ENCODE results near the gene DNAH2. TPM values are rescaled to one million over a fixed set of nuclear protein-coding genes. Genes with fewer than 3 reads are reported as not detected.

Gene DNAH2
- total and polyA plus RNA-seq, 2 experiments from 2014 or later, result 0.38 TPM; not detected in 1

DNA sequence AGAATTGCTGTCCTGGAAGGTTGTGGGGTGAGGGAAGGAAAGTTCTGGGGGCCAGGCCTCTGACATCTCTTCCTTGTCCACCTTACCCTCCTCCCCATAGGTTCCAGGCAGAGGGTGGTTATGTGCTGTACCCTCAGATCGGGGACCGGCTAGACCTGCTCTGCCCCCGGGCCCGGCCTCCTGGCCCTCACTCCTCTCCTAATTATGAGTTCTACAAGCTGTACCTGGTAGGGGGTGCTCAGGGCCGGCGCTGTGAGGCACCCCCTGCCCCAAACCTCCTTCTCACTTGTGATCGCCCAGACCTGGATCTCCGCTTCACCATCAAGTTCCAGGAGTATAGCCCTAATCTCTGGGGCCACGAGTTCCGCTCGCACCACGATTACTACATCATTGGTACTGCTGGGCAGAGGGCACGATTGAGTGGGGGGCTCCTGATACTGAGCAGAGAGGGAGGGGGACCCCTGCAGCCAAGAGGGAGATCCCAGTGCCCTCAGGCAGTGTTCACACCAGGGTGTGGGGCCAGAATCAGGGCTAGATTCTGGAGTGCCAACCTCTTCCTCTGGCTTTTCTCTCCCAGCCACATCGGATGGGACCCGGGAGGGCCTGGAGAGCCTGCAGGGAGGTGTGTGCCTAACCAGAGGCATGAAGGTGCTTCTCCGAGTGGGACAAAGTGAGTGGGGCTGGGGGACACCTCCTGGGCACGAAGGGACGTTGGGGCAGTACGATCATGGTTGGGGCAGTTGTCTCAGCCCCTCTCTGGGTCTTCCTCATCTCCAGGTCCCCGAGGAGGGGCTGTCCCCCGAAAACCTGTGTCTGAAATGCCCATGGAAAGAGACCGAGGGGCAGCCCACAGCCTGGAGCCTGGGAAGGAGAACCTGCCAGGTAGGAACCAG lies 9.4 kb upstream of the DNAH2 start (continued):
- TF ChIP-seq, protein P1, sequence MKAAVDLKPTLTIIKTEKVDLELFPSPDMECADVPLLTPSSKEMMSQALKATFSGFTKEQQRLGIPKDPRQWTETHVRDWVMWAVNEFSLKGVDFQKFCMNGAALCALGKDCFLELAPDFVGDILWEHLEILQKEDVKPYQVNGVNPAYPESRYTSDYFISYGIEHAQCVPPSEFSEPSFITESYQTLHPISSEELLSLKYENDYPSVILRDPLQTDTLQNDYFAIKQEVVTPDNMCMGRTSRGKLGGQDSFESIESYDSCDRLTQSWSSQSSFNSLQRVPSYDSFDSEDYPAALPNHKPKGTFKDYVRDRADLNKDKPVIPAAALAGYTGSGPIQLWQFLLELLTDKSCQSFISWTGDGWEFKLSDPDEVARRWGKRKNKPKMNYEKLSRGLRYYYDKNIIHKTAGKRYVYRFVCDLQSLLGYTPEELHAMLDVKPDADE (IDR thresholded peaks at IDR 0.05), result no peak
- no peak for TF ChIP-seq ZNF462 (CRISPR knock-in tag; IDR thresholded peaks at IDR 0.05)

DNA sequence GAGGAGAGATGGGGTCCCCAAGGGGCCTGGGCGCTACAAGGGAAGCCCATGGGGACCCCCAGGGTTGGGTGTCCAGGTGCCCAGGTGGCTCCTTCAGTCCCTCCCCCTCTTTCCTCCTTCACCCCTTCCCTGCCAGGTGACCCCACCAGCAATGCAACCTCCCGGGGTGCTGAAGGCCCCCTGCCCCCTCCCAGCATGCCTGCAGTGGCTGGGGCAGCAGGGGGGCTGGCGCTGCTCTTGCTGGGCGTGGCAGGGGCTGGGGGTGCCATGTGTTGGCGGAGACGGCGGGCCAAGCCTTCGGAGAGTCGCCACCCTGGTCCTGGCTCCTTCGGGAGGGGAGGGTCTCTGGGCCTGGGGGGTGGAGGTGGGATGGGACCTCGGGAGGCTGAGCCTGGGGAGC lies 8.5 kb upstream of the DNAH2 start:
- Mint-ChIP-seq H3K36me3 (ENCODE audit: low read depth) (0 out of 3 replicates have a peak, but pooled peaks cover 4% of the 10 kb centered on the region), H3K27me3 (ENCODE audit: insufficient read depth, low read depth, poor library complexity) (peaks cover 20% of the 10 kb centered on the region), H3K27ac (no peak overlapping the region), H3K9me3 (no peaks in the 10 kb centered on the region; the same call in 2 of the 3 replicates), H3K4me1 (peaks cover 44% of the 10 kb centered on the region), H3K4me3 (no peak overlapping the region)
- H3K4me1 ChIP-seq (ENCODE audit: insufficient read depth), result peaks cover 30% of the 10 kb centered on the region; the same call in 1 of the 2 replicates
- peaks cover 11% of the 10 kb centered on the region for H3K27me3 ChIP-seq (ENCODE audit: insufficient read depth)
- no peak overlapping the region for H2AFZ ChIP-seq
- H3F3A ChIP-seq (replicated peaks; ENCODE audit: low read depth), result 0 out of 2 replicates have a peak, but pooled peaks cover 22% of the 10 kb centered on the region
- ATAC-seq, result no peak
- no peaks in the 10 kb centered on the region for H3K36me3 ChIP-seq (ENCODE audit: insufficient read depth)
- no peak overlapping the region for H3K27ac ChIP-seq (ENCODE audit: low read depth)
- DNase-seq (ENCODE audit: low spot score), result no peak
- H4K20me1 ChIP-seq (replicated peaks; ENCODE audit: insufficient read depth), result no peaks in the 10 kb centered on the region
- H3K9me2 ChIP-seq (ENCODE audit: insufficient read depth), result 0 out of 2 replicates have a peak, but pooled peaks cover 8% of the 10 kb centered on the region
- H3K79me2 ChIP-seq (replicated peaks; ENCODE audit: insufficient read depth), result no peaks in the 10 kb centered on the region
- H3K4me2 ChIP-seq, result no peak overlapping the region
- no peak overlapping the region for H3K4me3 ChIP-seq
- TF ChIP-seq, protein P1 (IDR thresholded peaks at IDR 0.05), result no peak
- TF ChIP-seq EZH2 (IDR thresholded peaks at IDR 0.05; ENCODE audit: low read depth, unreplicated experiment), result no peak
- TF ChIP-seq REST (IDR thresholded peaks at IDR 0.05; ENCODE audit: unreplicated experiment), result no peak
- no peak for TF ChIP-seq STAT1 (IDR thresholded peaks at IDR 0.05; ENCODE audit: unreplicated experiment)
- TF ChIP-seq EZH2phosphoT487 (IDR thresholded peaks at IDR 0.05; ENCODE audit: unreplicated experiment), result no peak
- TF ChIP-seq CREB1 (CRISPR knock-in tag; IDR thresholded peaks at IDR 0.05; ENCODE audit: low read depth), result no peak
- TF ChIP-seq ZNF114 (CRISPR knock-in tag; IDR thresholded peaks at IDR 0.05), result no peak

All from GM23338 (cell line).